Spleen (tissue), 7 donors: ENCODE data around the gene KCNS1.

Experiments used
- CTCF ChIP-seq, 11 experiments: fragments of 200-600 bp in 7 of 11; fragments of 450-650 bp in 4 of 11; sonication (generic) in 4 of 11; IDR thresholded peaks in 8 of 11; conservative IDR thresholded peaks in 3 of 11; 1 replicate in 7 of 11; 2 replicates in 4 of 11; pipeline versions ENCODE4 v1.4.0 to v1.8.0; 2016 to 2021; ENCODE audit warnings: antibody characterized with exemption in 11 of 11, inconsistent platforms in 4 of 11, mild to moderate bottlenecking in 1 of 11
- POLR2A ChIP-seq, 3 donors: fragments of 450-650 bp; IDR thresholded peaks; one replicate each; pipeline ENCODE4 v1.5.1; 2017; ENCODE audit warnings: antibody characterized with exemption in 3 of 3, mild to moderate bottlenecking in 1 of 3
- POLR2AphosphoS5 ChIP-seq, 3 donors: sonication (generic); formaldehyde crosslinking; IDR thresholded peaks; one replicate each; pipeline ENCODE4 v1.5.1; 2017; ENCODE audit warnings: antibody characterized with exemption in 3 of 3
- donor health status: DM: no; HTN: no; CAD: no; lungs with moderate emphysema.
- donor health status: DM: no; HTN: no; CAD: no.
- donor health status: DM: no; HTN: no; CAD: no.

- TF ChIP-seq CTCF (IDR thresholded peaks at IDR 0.05 in 8 of 11, conservative IDR thresholded peaks at IDR 0.05 in 3 of 11) (peak; percentile 28 to 83 (median 69)), POLR2AphosphoS5 (IDR thresholded peaks at IDR 0.05) (no peak), POLR2A (IDR thresholded peaks at IDR 0.05) (no peak)
These were observed 5.1 kb downstream of the KCNS1 start for GRCh38 chr20:45095805-45096238.
